SIG-M5 treated with dmso at 0.1 percent for 504 hours (cell line): ENCODE data around the gene TCHP.

Experiments
- DNase-seq: peaks from one replicate; lab custom pipeline; 2025; ENCODE audit not compliant: unreplicated experiment; lab: John Stamatoyannopoulos, UW

Gene TCHP

DNA sequence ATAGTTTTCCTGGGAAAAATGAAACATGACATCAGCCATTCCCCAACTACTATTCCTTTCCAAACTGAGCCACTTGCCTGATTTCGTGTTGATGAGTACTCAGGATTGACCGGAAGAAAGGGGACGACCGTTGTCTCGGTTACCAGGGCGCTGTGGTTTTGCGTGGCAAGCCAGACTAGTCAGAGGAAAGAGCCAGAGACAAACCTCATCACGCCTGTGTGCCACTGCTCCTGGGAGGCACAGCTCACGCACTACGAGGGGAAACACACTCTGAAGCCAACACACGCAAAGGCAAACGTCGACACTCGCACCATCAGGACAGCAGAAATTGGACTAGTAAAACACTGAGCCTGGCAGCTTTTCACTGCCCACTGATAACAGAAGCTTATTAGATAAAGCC, 61.1 kb downstream of the TCHP start:
- no peak for DNase-seq

DNA sequence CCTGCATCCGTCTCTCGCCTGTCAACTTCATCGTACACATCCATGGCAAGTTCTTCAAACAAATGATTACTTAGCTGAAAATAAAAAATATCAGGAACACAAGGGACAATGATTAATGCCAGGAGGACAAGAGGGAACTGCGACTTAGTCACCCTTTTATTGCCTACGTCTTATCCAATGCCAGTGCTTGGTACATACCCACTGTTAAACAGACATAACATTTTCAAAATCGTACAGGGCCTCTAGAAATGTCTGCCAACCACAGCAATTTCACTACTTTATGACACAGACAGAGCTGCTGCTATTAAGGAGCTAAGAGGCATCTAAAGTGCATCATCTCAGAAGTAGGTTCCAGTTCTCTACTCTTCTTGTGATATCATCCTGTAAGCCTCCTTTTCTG, 61.5 kb downstream of the TCHP start:
- DNase-seq, result no peak

DNA sequence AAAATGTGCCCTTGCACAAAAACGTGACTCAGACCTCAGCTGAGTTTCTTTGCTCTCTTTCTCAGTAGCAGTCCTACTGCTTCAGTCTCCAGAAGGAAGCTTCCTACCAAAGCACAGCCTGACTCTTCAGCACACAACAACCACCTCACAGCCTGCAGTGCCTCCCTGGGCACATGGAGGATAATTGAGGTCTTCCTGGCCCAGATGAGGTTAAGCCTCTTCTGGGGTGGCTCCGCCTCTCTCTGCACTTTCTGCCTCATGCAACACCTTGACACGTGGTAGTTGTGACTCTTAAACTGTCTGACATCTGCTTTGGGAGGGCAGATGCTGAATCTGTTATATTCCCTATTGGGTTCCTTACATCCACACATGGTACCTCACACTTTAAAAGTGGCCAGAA, 62.3 kb downstream of the TCHP start:
- no peak for DNase-seq

DNA sequence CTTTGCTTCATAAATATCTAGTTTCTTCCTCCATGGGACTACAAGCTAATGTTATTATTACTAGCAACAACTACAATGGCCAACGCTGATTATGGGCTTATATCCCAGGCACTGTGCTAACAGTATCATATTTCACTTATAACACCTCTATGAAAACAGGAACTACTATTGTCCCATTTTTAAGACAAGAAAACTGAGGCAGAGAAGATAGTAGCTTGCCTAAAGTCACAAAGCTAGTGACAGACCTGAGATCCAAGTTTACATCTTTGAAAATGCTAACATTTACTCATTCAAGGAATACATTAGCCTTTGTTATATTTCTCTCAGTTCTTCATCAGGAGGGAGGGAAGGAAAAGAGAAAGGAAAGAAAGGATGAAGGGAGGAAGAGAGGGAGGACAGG, 63.3 kb downstream of the TCHP start:
- DNase-seq, result no peak

DNA sequence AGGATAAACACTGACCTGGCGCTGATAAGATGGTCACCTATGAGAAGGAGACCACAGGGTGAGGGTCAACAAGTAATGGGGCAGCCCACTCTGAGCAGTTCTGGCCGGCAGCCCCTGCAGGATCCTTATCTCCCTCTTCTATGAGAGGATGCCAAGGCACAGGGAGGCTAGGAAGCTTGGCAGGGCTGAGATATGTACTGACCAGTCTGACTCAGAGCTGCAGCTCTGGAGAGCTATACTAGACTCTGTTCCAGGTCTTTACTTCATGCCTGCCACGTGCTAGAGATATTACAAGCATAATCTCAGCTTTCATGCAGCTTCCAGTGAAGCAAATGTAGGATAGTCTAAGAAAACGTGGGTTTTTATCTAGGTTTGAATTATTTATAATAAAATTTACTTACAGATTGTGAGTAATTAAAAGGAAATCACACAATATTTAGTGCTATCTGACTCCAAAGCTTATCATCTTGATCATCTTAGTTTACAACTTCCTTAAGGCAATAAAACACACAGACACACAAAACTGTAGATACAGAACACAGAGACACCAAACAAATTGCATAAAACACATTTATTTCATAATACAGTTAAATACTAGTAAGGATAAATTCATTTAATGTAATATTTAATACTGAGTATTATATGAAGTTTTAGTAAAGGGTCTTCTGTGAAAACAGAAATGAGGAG, 63.8 kb downstream of the TCHP start:
- no peak for DNase-seq

DNA sequence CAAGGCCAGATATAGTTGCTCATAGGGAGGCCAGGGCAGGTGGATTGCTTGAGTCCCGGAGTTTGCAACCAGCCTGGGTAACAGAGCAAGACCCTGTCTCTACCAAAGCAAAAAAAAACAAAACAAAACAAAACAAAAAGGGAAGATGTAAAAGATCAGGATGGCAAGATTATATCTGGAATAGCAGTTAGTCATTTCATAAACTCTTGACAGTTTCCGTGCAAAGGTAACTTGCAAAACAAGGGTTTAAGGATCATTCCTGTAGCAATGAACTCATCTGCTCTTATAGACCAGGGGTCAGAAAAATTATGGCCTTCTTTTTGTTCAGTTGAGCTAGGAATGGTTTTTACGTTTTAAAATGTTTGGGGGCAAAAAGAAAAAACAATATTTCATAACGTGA, 66.5 kb downstream of the TCHP start:
- no peak for DNase-seq

DNA sequence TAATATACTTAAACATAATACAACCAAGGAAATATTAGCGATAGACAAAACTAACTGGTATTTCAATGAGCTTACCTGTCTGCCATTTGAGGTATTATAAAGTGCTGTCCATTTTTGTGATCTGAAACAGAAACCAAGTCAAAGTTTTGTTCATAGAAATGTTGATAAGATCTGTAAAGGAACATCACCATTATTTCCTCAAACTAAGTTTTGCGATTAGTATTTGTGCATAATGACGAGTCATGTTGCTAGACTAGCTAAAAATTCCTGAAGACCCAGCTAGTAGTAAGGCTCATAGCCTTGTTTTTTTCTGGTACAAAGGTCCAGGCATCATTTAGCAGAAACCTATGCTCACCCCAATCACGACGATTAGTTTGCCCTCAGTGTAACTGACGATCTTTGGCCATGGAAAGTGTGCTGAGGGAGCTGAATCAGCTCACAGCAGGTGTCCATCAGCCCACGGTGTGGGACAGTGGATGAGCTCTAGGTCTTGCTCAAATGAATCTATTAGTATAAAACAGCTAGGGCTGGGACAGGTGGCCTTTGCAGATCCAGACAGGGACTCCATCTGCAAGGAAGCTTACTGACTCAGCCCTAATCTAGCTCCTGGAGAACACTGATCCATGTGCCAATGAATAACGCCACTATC, 67.4 kb downstream of the TCHP start:
- DNase-seq, result no peak
